ENCODE results near the gene RNF212B.
"Not testable (repeated sequence)": the region's sequence is repeated elsewhere in the genome, so short reads cannot be mapped to it uniquely, and the experiment has no call there.

RNF212B gene

GRCh38 chr14:23228812-23229211 is 8.9 kb upstream of the RNF212B start:
- no peak for TF ChIP-seq CTCF (IDR thresholded peaks at IDR 0.05; ENCODE audit: extremely low read depth, missing control alignments)
- no peak for DNase-seq (ENCODE audit: low spot score)

- not testable (repeated sequence) for DNase-seq (ENCODE audit: low spot score)
These were observed 5.4 kb upstream of the RNF212B start for GRCh38 chr14:23232241-23232808.

- TF ChIP-seq CTCF (IDR thresholded peaks at IDR 0.05; ENCODE audit: extremely low read depth, missing control alignments) = no peak
- no peak for DNase-seq (ENCODE audit: low spot score)
These were observed 2.9 kb downstream of the RNF212B start for GRCh38 chr14:23240661-23241060.

- not testable (repeated sequence) for DNase-seq (ENCODE audit: low spot score)
These were observed 3.5 kb downstream of the RNF212B start for GRCh38 chr14:23241061-23241715.

- no peak for DNase-seq (ENCODE audit: low spot score)
- TF ChIP-seq CTCF (IDR thresholded peaks at IDR 0.05; ENCODE audit: extremely low read depth, missing control alignments) = no peak
These were observed 4.3 kb downstream of the RNF212B start for GRCh38 chr14:23242076-23242475.

- no peak for DNase-seq (ENCODE audit: low spot score)
- TF ChIP-seq CTCF (IDR thresholded peaks at IDR 0.05; ENCODE audit: extremely low read depth, missing control alignments) = no peak
These were observed 5.3 kb downstream of the RNF212B start for GRCh38 chr14:23243066-23243465.

GRCh38 chr14:23245282-23245681 is 7.5 kb downstream of the RNF212B start:
- no peak for TF ChIP-seq CTCF (IDR thresholded peaks at IDR 0.05; ENCODE audit: extremely low read depth, missing control alignments)
- DNase-seq (ENCODE audit: low spot score) = no peak

- DNase-seq (ENCODE audit: low spot score) = no peak
- TF ChIP-seq CTCF (IDR thresholded peaks at IDR 0.05; ENCODE audit: extremely low read depth, missing control alignments) = no peak
These were observed 10.9 kb downstream of the RNF212B start for GRCh38 chr14:23248601-23249000.

Data from GM20000 (cell line).